ENCODE measurements around the gene GGA1.
"Not testable (repeated sequence)": the region's sequence is repeated elsewhere in the genome, so short reads cannot be mapped to it uniquely, and the experiment has no call there.

GGA1 gene

DNA sequence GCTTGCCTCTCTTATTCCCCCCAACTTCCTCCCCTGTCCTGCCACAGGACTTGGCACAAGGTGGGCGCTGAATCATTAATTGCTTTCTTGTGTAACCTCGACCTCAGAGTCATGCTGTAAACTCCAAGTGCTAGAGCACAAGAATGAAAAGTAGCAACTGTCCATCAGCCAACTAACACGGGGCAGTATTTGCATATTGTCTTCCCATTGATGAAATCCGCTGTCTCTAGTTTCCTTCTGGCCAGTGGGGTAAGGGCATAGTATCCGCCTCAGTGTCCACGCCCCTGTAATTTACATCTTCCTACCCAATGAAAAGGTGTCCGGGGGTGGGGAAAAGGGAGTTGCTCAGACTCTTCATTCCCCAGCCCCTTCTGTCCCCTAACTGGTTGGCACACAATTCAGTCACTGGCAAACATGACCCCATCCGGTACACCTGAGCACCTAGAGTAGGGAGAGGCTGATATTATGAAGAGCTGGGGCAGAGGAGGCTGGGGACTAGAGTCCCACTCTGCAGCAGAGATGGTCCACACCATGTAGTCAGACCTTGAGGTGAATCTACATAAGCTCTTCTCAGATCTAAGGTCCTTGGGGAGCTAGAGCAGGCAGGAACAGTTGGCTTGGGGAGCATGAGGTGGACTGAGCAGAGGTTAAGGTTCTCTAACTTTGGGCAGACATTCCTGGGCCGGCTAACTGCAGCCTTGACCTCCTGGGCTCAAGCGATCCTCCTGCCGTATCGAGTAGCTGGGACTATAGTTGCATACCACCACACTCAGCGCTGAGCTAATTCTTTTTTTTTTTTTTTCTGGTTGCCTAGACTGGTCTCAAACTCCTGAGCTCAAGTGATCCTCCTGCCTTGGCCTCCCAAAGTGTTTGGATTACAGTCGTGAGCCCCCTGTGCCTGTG lies 6.8 kb upstream of the GGA1 start:
- no peak overlapping the region for H3K9ac ChIP-seq (ENCODE audit: low read depth, low read length)
- no peak overlapping the region for H3K4me3 ChIP-seq (ENCODE audit: low read depth in 1 of 2, low read length in 2 of 2)
- H3K4me2 ChIP-seq (ENCODE audit: insufficient read depth, low read length), result no peak overlapping the region
- no peak overlapping the region for H3K27ac ChIP-seq (ENCODE audit: low read length)
- no peaks in the 10 kb centered on the region for H3K79me2 ChIP-seq (ENCODE audit: insufficient read depth, low read length)
- ATAC-seq (ENCODE audit: insufficient read depth, low read depth), result no peak
- no peak for DNase-seq
- no peaks in the 10 kb centered on the region for H4K20me1 ChIP-seq (ENCODE audit: insufficient read depth, low read length)
- H3K27me3 ChIP-seq (ENCODE audit: insufficient read depth, low read length, poor library complexity), result no peaks in the 10 kb centered on the region
- H3K36me3 ChIP-seq (ENCODE audit: insufficient read depth, low read length), result no peaks in the 10 kb centered on the region
- H3K4me1 ChIP-seq (ENCODE audit: insufficient read depth, low read length), result peaks cover 16% of the 10 kb centered on the region
- H2AFZ ChIP-seq (ENCODE audit: low read depth, low read length), result no peak overlapping the region
- TF ChIP-seq, protein P1, sequence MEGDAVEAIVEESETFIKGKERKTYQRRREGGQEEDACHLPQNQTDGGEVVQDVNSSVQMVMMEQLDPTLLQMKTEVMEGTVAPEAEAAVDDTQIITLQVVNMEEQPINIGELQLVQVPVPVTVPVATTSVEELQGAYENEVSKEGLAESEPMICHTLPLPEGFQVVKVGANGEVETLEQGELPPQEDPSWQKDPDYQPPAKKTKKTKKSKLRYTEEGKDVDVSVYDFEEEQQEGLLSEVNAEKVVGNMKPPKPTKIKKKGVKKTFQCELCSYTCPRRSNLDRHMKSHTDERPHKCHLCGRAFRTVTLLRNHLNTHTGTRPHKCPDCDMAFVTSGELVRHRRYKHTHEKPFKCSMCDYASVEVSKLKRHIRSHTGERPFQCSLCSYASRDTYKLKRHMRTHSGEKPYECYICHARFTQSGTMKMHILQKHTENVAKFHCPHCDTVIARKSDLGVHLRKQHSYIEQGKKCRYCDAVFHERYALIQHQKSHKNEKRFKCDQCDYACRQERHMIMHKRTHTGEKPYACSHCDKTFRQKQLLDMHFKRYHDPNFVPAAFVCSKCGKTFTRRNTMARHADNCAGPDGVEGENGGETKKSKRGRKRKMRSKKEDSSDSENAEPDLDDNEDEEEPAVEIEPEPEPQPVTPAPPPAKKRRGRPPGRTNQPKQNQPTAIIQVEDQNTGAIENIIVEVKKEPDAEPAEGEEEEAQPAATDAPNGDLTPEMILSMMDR (IDR thresholded peaks at IDR 0.05; ENCODE audit: borderline replicate concordance, extremely low read depth, low read length, poor library complexity, severe bottlenecking), result no peak
- no peak for TF ChIP-seq EZH2 (IDR thresholded peaks at IDR 0.05; ENCODE audit: borderline replicate concordance, low read depth, low read length, severe bottlenecking)
- H3K9me3 ChIP-seq (ENCODE audit: insufficient read depth, low read length, severe bottlenecking), result no peaks in the 10 kb centered on the region

DNA sequence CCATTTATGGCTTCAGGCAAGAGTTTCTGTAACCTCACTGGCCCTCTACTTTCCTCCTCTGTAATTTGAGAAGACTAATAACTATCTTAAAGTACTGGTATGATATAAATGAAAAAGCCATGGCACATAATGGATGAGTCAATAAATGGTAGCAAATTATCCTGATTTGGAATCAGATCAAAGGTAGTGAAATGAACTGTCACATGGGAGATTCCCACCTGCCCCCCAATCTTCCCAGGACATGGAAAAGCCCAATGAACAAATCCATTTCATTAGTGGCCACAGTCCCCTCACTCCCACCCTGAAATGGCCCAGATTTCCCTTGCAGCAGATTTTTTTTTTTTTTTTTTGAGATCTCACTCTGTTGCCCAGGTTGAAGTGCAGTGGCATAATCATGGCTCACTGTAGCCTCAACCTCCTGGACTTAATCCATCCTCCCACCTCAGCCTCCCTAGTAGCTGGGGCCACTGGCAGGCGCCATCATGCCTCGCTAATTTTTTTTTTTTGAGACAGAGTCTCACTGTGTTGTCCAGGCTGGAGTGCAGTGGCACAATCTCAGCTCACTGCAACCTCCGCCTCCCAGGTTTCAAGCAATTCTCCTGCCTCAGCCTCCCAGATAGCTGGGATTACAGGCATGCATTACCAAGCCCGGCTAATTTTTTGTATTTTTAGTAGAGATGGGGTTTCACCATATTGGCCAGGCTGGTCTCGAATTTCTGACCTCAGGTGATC lies 5.9 kb upstream of the GGA1 start:
- not testable (repeated sequence) for H3K27ac ChIP-seq (ENCODE audit: low read length); H3K36me3 ChIP-seq (ENCODE audit: insufficient read depth, low read length); H3K79me2 ChIP-seq (ENCODE audit: insufficient read depth, low read length); H3K9me3 ChIP-seq (ENCODE audit: insufficient read depth, low read length, severe bottlenecking); DNase-seq; H3K27me3 ChIP-seq (ENCODE audit: insufficient read depth, low read length, poor library complexity); H3K9ac ChIP-seq (ENCODE audit: low read depth, low read length); ATAC-seq (ENCODE audit: insufficient read depth, low read depth); H2AFZ ChIP-seq (ENCODE audit: low read depth, low read length); H3K4me3 ChIP-seq (ENCODE audit: low read depth in 1 of 2, low read length in 2 of 2); H3K4me2 ChIP-seq (ENCODE audit: insufficient read depth, low read length); H4K20me1 ChIP-seq (ENCODE audit: insufficient read depth, low read length)
- peaks cover 23% of the 10 kb centered on the region for H3K4me1 ChIP-seq (ENCODE audit: insufficient read depth, low read length)

DNA sequence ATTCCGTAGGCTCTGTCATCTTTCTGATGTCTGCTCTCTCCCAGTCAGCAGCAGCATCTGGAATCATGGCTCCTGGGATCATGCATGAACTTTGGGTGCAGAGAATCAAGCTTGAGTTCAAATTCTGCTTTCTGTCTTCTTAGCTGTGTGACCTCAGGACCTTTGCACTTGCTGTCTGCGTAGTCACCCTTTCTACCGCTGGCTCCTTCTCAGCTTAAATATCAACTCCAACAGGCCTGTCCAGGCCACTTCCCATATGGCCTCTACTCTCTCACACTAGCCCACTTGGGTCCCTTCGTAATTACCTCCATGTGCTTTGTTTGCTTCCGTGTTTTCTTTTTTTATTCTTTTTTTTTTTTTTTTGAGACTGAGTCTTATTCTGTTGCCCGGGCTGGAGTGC lies 4.6 kb upstream of the GGA1 start:
- no peak for ATAC-seq (ENCODE audit: insufficient read depth, low read depth)
- peaks cover 30% of the 10 kb centered on the region for H3K4me1 ChIP-seq (ENCODE audit: insufficient read depth, low read length)

More for the DNA sequence above, 4.6 kb upstream of the GGA1 start:
- H3K4me3 ChIP-seq (ENCODE audit: low read depth in 1 of 2, low read length in 2 of 2), result no peak overlapping the region
- H2AFZ ChIP-seq (ENCODE audit: low read depth, low read length), result no peak overlapping the region
- TF ChIP-seq, protein P1 (IDR thresholded peaks at IDR 0.05; ENCODE audit: borderline replicate concordance, extremely low read depth, low read length, poor library complexity, severe bottlenecking), result no peak
- TF ChIP-seq EZH2 (IDR thresholded peaks at IDR 0.05; ENCODE audit: borderline replicate concordance, low read depth, low read length, severe bottlenecking), result no peak
- no peaks in the 10 kb centered on the region for H3K27me3 ChIP-seq (ENCODE audit: insufficient read depth, low read length, poor library complexity)
- H3K9me3 ChIP-seq (ENCODE audit: insufficient read depth, low read length, severe bottlenecking), result no peaks in the 10 kb centered on the region
- no peak for DNase-seq
- H3K27ac ChIP-seq (ENCODE audit: low read length), result no peak overlapping the region
- no peak overlapping the region for H3K9ac ChIP-seq (ENCODE audit: low read depth, low read length)
- peaks cover 3% of the 10 kb centered on the region for H3K79me2 ChIP-seq (ENCODE audit: insufficient read depth, low read length)
- H3K4me2 ChIP-seq (ENCODE audit: insufficient read depth, low read length), result no peak overlapping the region
- no peaks in the 10 kb centered on the region for H4K20me1 ChIP-seq (ENCODE audit: insufficient read depth, low read length)
- H3K36me3 ChIP-seq (ENCODE audit: insufficient read depth, low read length), result no peaks in the 10 kb centered on the region; the same call in 1 of the 2 replicates

All from DND-41 (cell line).